IPS-15b (cell line): ENCODE results near the gene CCDC102A.

Experiments
- H3K27me3 ChIP-seq: one replicate; pipeline ENCODE4 v1.6.1; 2013; ENCODE audit warnings: low read length; ENCODE audit not compliant: control insufficient read depth, insufficient read depth
- H3K36me3 ChIP-seq: one replicate; pipeline ENCODE4 v1.6.1; 2013; ENCODE audit warnings: low read length; ENCODE audit not compliant: control insufficient read depth, insufficient read depth
- H3K4me1 ChIP-seq: one replicate; pipeline ENCODE4 v1.6.1; 2013; ENCODE audit warnings: mild to moderate bottlenecking, low read length; ENCODE audit not compliant: control insufficient read depth, insufficient read depth
- H3K4me3 ChIP-seq: one replicate; pipeline ENCODE4 v1.5.1; 2013; ENCODE audit warnings: low read depth, low read length
- H3K9ac ChIP-seq: one replicate; pipeline ENCODE4 v1.6.1; 2013; ENCODE audit warnings: low read depth, mild to moderate bottlenecking, low read length
- H3K9me3 ChIP-seq: one replicate; pipeline ENCODE4 v1.6.1; 2013; ENCODE audit warnings: mild to moderate bottlenecking, low read length; ENCODE audit not compliant: control insufficient read depth, insufficient read depth

CCDC102A gene

GRCh38 chr16:57513371-57514102, 22.8 kb downstream of the CCDC102A start:
- Histone ChIP-seq H3K9me3 (no peaks in the 10 kb centered on the region), H3K4me1 (no peaks in the 10 kb centered on the region), H3K4me3 (no peak overlapping the region), H3K36me3 (no peaks in the 10 kb centered on the region), H3K9ac (no peak overlapping the region), H3K27me3 (no peaks in the 10 kb centered on the region)

- H3K9ac ChIP-seq: no peak overlapping the region
- H3K4me1 ChIP-seq: peaks cover 2% of the 10 kb centered on the region
- H3K36me3 ChIP-seq: no peaks in the 10 kb centered on the region
- no peaks in the 10 kb centered on the region for H3K9me3 ChIP-seq
- no peaks in the 10 kb centered on the region for H3K27me3 ChIP-seq
- H3K4me3 ChIP-seq: no peak overlapping the region
These were observed 23.9 kb downstream of the CCDC102A start for GRCh38 chr16:57512296-57513001.

- peaks cover 2% of the 10 kb centered on the region for H3K36me3 ChIP-seq
- H3K9me3 ChIP-seq: no peaks in the 10 kb centered on the region
- no peak overlapping the region for H3K4me3 ChIP-seq
- no peak overlapping the region for H3K9ac ChIP-seq
- H3K4me1 ChIP-seq: peaks cover 2% of the 10 kb centered on the region
- no peaks in the 10 kb centered on the region for H3K27me3 ChIP-seq
These were observed 26.1 kb downstream of the CCDC102A start for GRCh38 chr16:57510016-57510871.

DNA sequence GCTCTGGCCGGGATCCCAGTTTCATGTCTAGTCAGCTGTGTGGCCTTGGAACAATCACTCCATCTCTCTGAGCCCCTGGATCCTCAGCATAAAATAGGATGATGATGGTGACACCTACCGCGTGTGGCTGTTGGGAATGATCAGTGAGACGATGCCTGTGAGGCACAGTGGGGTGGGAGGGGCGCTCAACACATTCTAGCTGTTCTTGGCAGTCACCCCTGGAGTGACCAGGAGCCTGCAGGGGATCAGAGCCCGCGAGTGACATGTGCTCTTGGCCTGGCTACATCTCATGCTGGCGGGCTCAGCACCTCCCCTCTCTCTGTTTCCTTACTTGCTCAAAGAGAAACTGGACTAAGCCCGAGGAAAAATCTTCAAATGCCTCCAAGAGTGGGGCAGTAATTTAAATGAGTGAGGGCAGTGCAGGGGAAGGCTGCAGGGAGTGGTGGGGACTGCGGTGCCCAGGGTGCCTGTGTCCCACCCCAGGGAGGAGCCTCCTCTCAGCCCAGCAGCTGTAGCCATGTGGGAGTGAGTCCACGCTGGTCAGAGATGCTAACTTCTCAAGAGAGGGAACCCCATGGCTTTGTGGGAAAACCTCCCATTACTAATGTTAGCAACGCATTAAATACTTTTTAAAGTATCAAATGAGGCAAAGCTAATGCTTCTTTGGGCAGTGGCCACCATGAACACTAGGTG, 27.0 kb downstream of the CCDC102A start:
- H3K4me3 ChIP-seq: no peak overlapping the region
- H3K9ac ChIP-seq: no peak overlapping the region
- peaks cover 2% of the 10 kb centered on the region for H3K36me3 ChIP-seq
- H3K9me3 ChIP-seq: no peaks in the 10 kb centered on the region
- peaks cover 2% of the 10 kb centered on the region for H3K4me1 ChIP-seq
- H3K27me3 ChIP-seq: no peaks in the 10 kb centered on the region

GRCh38 chr16:57508035-57508425, 28.3 kb downstream of the CCDC102A start:
- H3K27me3 ChIP-seq: no peaks in the 10 kb centered on the region
- peaks cover 2% of the 10 kb centered on the region for H3K36me3 ChIP-seq
- H3K4me1 ChIP-seq: peaks cover 2% of the 10 kb centered on the region
- no peak overlapping the region for H3K4me3 ChIP-seq
- H3K9me3 ChIP-seq: no peaks in the 10 kb centered on the region
- no peak overlapping the region for H3K9ac ChIP-seq

- H3K9ac ChIP-seq: no peak overlapping the region
- H3K4me1 ChIP-seq: peaks cover 2% of the 10 kb centered on the region
- no peak overlapping the region for H3K4me3 ChIP-seq
- no peaks in the 10 kb centered on the region for H3K9me3 ChIP-seq
- peaks cover 2% of the 10 kb centered on the region for H3K36me3 ChIP-seq
- H3K27me3 ChIP-seq: no peaks in the 10 kb centered on the region
These were observed 29.0 kb downstream of the CCDC102A start for GRCh38 chr16:57507136-57508034.

DNA sequence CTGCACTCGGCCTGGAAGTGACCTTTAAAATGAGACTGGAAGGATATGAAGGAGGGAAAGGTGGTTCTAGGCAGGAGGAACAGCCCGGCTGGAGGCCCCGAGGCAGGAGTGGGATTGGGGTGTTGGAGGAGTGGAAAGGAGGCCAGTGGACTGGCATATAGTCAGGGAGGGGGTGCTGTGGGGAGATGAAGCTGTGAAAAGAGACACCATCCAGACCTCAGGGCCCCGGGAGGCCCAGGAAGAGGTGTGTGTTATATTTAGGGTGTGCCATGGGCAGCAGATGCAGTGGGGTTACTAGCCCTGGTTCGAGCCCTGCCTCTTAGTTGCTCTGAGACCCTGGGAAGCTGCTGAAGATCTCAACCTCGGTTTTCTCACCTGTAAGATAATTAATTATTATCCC, 31.2 kb downstream of the CCDC102A start:
- Histone ChIP-seq H3K4me3 (no peak overlapping the region), H3K36me3 (peaks cover 2% of the 10 kb centered on the region), H3K9ac (no peak overlapping the region), H3K9me3 (no peaks in the 10 kb centered on the region), H3K4me1 (peaks cover 2% of the 10 kb centered on the region), H3K27me3 (no peaks in the 10 kb centered on the region)

DNA sequence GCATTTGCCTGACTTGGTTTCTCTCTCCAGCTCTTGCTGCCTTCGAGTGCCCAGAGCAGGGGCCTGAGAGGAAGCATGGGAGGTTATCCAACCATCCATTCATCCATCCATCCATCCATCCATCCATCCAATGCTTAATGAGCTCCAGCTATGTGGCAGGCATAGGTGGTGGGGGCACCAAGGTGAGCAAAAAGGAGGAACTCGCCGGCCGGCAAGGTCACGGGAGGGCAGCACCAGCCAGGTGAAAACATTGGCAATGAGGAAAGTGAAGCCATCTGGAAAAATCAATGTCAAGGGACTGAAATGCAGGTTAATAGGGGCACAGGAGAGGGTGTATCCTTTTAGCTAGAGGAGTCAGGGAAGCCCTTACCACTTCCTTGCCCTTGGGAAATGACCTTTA, 31.9 kb downstream of the CCDC102A start:
- Histone ChIP-seq H3K4me3 (no peak overlapping the region), H3K27me3 (no peaks in the 10 kb centered on the region), H3K9ac (no peak overlapping the region), H3K36me3 (peaks cover 2% of the 10 kb centered on the region), H3K4me1 (peaks cover 2% of the 10 kb centered on the region), H3K9me3 (no peaks in the 10 kb centered on the region)

- peaks cover 2% of the 10 kb centered on the region for H3K4me1 ChIP-seq
- H3K4me3 ChIP-seq: no peak overlapping the region
- no peaks in the 10 kb centered on the region for H3K9me3 ChIP-seq
- no peaks in the 10 kb centered on the region for H3K27me3 ChIP-seq
- H3K9ac ChIP-seq: no peak overlapping the region
- peaks cover 2% of the 10 kb centered on the region for H3K36me3 ChIP-seq
These were observed 32.4 kb downstream of the CCDC102A start for GRCh38 chr16:57504001-57504400.

GRCh38 chr16:57503366-57503765, 33.0 kb downstream of the CCDC102A start:
- Histone ChIP-seq H3K9me3 (no peaks in the 10 kb centered on the region), H3K9ac (no peak overlapping the region), H3K4me3 (no peak overlapping the region), H3K36me3 (peaks cover 2% of the 10 kb centered on the region), H3K27me3 (no peaks in the 10 kb centered on the region), H3K4me1 (peaks cover 2% of the 10 kb centered on the region)
